ENCODE measurements around the gene STX8. TPM values are rescaled to one million over a fixed set of nuclear protein-coding genes. Genes with fewer than 3 reads are reported as not detected.
A peak's percentile ranks its signal among the peaks of the same experiment; 100 is the strongest.

The STX8 gene
- total RNA-seq, 1 experiment from 2014 or later = 103 TPM

DNA sequence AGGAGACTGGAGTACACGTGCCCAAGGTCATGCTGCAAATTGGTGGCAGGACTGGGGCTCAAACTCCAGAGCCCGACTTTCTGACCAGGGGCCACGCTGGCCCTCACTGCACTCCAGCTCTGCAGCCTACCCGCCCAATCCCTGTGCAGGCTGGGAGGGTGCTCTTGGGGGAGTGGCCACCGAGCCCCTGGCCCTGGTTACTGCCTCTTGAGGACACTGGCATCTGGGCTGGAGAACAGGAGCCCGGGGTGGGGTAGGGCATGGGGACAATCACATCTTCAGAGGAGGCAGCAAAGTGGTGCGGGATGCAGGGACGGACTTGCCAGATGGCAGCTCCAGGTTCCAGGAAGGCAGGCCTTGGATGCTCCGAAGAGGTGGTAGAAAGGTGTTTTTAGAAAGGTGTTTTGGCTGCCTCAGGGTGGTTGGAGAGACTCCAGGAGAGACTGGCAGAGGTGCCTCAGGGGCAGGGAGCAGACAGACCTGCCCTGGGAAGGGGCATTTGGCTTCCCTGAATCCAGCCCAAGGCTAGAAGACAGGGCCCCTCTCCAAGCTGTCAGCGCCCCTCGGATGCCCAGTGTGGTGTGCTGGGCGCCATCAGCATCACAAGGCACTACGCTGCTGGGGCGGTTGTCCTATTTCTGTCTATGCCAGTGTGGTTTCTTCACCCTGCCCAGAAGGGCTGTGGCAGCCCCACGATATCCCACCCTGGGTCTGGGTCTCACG, 333.7 kb downstream of the STX8 start:
- no peaks in the 10 kb centered on the region for H3K9me3 ChIP-seq
- no peaks in the 10 kb centered on the region; the same call in 1 of the 2 replicates for H3K36me3 ChIP-seq
- no peaks in the 10 kb centered on the region for H3K27me3 ChIP-seq
- DNase-seq = no peak
- no peak overlapping the region for H3K4me3 ChIP-seq

DNA sequence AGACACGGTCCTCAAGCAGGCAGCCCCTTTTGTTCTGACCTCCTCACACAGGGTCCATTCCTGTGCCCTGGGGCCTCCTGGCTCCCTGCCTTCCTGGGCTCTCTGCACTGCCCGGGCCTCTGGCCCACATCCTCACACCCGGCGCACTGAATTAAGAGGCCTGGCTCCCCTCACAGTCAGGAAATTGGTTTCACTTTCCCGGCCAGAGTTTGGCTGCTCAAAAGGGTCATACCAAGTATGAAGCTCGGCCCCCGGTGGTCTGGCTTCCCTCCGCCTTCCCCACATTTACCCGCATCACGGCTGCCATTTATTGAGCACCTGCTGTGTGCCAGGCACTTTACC, 334.3 kb downstream of the STX8 start:
- Histone ChIP-seq H3K36me3 (no peaks in the 10 kb centered on the region; the same call in 1 of the 2 replicates), H3K4me3 (no peak overlapping the region), H3K27me3 (no peaks in the 10 kb centered on the region), H3K9me3 (no peaks in the 10 kb centered on the region)
- peak; percentile 84 for DNase-seq

- no peak overlapping the region for H3K4me3 ChIP-seq
These were observed 334.8 kb downstream of the STX8 start for GRCh38 chr17:9240659-9241370.

GRCh38 chr17:9239793-9240658, 335.6 kb downstream of the STX8 start:
- Histone ChIP-seq H3K4me3 (no peak overlapping the region), H3K27me3 (no peaks in the 10 kb centered on the region), H3K9me3 (no peaks in the 10 kb centered on the region; the same call in 1 of the 2 replicates), H3K36me3 (no peaks in the 10 kb centered on the region; the same call in 1 of the 2 replicates)
- DNase-seq = peak; percentile 55

More at GRCh38 chr17:9240659-9241370, 334.8 kb downstream of the STX8 start:
- H3K27me3 ChIP-seq = no peaks in the 10 kb centered on the region
- DNase-seq = peak; percentile 59
- no peaks in the 10 kb centered on the region; the same call in 1 of the 2 replicates for H3K36me3 ChIP-seq
- no peaks in the 10 kb centered on the region for H3K9me3 ChIP-seq

DNA sequence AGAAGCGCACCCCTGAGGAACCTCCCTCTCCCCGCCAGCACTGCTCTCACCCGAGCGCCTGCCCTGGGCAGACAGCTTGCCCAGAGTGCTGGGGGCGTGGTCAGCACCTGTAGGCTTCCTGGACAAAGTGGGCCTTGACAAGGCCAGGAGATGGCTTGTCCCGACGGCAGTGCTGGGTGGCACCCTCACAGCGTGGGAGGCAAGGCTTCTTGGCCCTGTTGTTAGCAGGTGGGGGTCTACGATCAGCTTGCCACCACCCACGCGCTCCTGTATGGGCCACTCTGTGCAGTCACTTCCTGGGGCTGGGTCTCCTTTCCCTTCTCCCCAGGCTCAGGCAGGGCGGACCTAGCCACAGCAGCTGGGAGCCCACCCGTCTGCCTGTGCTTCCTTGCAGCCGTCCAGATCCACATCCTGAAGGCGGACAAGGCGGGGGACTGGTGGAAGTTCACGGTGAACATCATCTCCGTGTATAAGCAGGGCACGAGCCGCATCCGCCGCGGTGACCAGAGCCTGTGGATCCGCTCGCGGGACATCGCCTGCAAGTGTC, 336.3 kb downstream of the STX8 start:
- no peak for DNase-seq

GRCh38 chr17:9238340-9239245, 337.0 kb downstream of the STX8 start:
- Histone ChIP-seq H3K4me3 (no peak overlapping the region), H3K9me3 (no peaks in the 10 kb centered on the region; the same call in 1 of the 2 replicates)
- no peak for DNase-seq

More for the DNA sequence above, 336.3 kb downstream of the STX8 start:
- Histone ChIP-seq H3K9me3 (no peaks in the 10 kb centered on the region; the same call in 1 of the 2 replicates), H3K4me3 (no peak overlapping the region), H3K36me3 (no peaks in the 10 kb centered on the region), H3K27me3 (no peaks in the 10 kb centered on the region)

DNA sequence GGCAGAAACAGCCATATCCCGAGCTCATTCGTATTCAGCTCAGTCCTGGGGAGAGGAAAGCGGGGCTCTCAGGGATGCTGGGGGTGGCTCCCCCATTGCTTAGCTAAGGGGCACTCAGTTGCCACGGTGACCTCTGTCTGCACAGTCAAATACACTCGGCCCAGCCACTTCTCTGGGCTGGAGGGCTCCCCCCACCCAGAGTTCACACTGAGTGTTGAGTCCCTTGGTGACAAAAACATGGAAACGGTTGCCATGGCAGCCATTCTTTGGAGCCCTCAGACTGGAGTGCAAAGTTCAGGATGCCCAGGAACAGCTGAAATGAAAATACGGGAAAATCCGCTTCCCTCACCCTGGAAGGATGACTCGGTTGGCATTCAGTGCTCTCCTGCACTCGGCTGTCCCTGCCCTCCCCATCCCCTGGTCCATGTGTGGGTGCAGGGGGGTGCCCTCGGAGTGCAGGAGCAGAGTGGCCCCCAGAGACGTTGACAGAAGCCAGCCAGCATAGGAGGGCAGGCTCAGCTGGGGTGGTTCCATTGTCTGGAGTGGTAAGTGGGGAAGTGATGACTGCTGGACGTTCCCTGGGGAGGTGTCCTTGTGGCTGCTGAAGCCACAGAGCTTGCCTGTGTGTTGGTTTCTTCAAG, 337.8 kb downstream of the STX8 start:
- Histone ChIP-seq H3K9me3 (no peaks in the 10 kb centered on the region; the same call in 1 of the 2 replicates), H3K27me3 (no peaks in the 10 kb centered on the region), H3K4me3 (no peak overlapping the region), H3K36me3 (no peaks in the 10 kb centered on the region)
- no peak for DNase-seq

More at GRCh38 chr17:9238340-9239245, 337.0 kb downstream of the STX8 start:
- no peaks in the 10 kb centered on the region for H3K36me3 ChIP-seq
- no peaks in the 10 kb centered on the region for H3K27me3 ChIP-seq

- no peak overlapping the region for H3K4me3 ChIP-seq
- no peak for DNase-seq
- no peaks in the 10 kb centered on the region; the same call in 1 of the 2 replicates for H3K9me3 ChIP-seq
- no peaks in the 10 kb centered on the region for H3K36me3 ChIP-seq
- no peaks in the 10 kb centered on the region for H3K27me3 ChIP-seq
These were observed 338.6 kb downstream of the STX8 start for GRCh38 chr17:9237053-9237410.

DNA sequence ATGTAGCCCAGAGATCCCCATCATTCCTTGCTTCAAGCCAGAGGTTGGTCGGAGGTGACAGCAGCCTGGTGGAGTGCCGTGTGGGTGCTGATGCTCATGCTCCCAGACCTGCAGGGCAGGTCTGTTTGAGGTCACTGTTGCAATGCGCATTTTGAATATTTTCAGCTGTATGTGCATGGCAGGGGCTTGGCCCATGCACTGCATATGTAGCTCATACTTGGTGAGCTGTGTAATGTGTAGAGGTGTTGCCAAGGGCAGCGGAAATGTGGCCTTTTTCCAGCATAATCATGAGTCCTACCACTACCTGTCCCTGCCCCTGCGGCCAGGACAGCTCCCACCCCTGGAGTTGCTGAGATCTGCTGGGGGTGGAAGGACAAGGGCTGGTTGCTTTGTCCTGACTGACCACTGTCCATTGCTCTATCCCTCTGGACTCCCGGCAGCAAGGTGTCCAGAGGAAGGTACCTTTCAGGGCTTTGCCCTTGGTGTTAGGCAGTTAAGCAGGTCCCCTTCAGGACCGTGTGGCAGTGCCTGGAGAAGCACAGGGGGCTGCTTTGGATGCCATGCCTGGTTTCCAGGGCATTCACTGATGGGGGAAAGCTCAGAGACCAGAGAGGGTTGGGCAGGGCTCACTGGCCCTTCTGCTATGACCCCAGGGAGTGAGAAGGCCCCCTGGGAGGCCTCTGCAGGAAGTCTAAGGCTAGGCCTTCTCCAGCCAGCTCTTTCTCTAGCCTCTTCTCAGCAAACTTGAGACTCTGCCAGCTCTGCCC, 339.2 kb downstream of the STX8 start:
- no peaks in the 10 kb centered on the region; the same call in 1 of the 2 replicates for H3K9me3 ChIP-seq
- no peak overlapping the region for H3K4me3 ChIP-seq
- no peaks in the 10 kb centered on the region for H3K27me3 ChIP-seq
- peak; percentile 33 for DNase-seq
- H3K36me3 ChIP-seq = no peaks in the 10 kb centered on the region

DNA sequence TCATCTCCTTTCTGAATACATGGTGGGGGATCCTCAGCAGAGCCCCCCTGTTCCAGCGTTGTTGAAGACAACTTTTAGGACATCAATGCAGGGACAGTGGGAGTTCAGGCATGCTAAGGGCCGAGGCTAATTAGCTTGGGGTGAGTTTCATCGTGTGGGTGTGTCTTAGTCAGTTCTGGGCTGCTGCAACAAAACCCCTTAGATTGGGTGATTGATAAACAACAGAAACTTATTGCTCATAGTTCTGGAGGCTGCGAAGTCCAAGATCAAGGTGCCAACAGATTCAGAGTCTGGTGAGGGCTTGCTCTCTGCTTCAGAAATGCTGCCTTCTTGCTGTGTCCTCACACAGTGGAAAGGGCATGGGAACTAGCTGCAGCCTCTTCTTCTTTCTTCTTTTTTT, 340.3 kb downstream of the STX8 start:
- Histone ChIP-seq H3K4me3 (no peak overlapping the region), H3K9me3 (no peaks in the 10 kb centered on the region; the same call in 1 of the 2 replicates), H3K36me3 (no peaks in the 10 kb centered on the region), H3K27me3 (no peaks in the 10 kb centered on the region)
- no peak for DNase-seq

GRCh38 chr17:9234389-9234945, 341.2 kb downstream of the STX8 start:
- H3K4me3 ChIP-seq = no peak overlapping the region
- H3K9me3 ChIP-seq = no peaks in the 10 kb centered on the region; the same call in 1 of the 2 replicates
- DNase-seq = no peak
- no peaks in the 10 kb centered on the region for H3K36me3 ChIP-seq
- no peaks in the 10 kb centered on the region for H3K27me3 ChIP-seq

DNA sequence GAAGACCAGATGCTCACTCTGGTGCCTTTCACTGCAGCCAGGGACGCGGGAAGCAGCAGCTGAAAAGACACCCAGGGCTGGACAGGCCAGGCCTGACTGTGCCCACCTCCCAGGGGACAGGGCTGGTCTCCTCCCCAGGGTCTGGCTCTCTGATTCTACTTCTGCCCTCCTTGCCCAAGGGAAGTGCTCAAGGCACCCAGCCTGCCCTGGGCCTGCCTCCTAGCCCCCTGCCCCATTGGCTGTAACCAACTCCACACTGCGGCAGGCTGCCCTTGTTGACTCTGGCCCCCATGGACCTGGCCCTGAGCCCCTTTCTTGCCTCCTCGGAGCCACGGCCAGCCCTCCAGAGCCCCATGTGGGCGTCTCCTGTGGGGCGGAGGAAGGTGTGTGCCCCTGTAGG, 341.9 kb downstream of the STX8 start:
- no peaks in the 10 kb centered on the region; the same call in 1 of the 2 replicates for H3K9me3 ChIP-seq
- no peaks in the 10 kb centered on the region for H3K36me3 ChIP-seq
- H3K27me3 ChIP-seq = no peaks in the 10 kb centered on the region
- no peak overlapping the region for H3K4me3 ChIP-seq
- no peak for DNase-seq

DNA sequence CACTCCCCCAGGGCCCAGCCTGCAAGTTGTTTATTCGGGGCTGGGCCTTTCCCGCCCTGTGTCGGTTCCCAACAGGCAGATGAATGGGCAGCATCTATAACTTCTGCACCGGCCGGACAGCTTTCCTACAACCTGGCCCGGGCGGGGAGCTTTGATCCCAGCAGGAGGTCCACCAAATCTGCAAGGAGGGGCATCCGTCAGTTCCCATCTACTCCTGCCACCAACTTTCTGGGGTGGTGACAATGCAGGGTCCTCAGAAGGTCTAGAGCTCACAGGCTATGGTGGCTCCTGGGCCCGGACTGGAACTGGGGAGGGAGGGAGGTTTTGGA, 342.4 kb downstream of the STX8 start:
- no peaks in the 10 kb centered on the region for H3K36me3 ChIP-seq
- H3K4me3 ChIP-seq = no peak overlapping the region
- no peak for DNase-seq
- no peaks in the 10 kb centered on the region; the same call in 1 of the 2 replicates for H3K9me3 ChIP-seq
- no peaks in the 10 kb centered on the region for H3K27me3 ChIP-seq

- Histone ChIP-seq H3K36me3 (no peaks in the 10 kb centered on the region; the same call in 1 of the 2 replicates), H3K4me3 (no peak overlapping the region), H3K27me3 (no peaks in the 10 kb centered on the region), H3K9me3 (no peaks in the 10 kb centered on the region; the same call in 1 of the 2 replicates)
- no peak for DNase-seq
These were observed 342.9 kb downstream of the STX8 start for GRCh38 chr17:9232591-9233270.
